Karpas-422 (cell line): ENCODE results near the gene RCBTB2. TPM values are rescaled to one million over a fixed set of nuclear protein-coding genes. Genes with fewer than 3 reads are reported as not detected.

Experiments
- DNase-seq: peaks from one replicate; pipeline ENCODE4 v3.0.0-alpha.2; 2015
- H2AFZ ChIP-seq: fragments of 200-600 bp; sonication (generic); 2 replicates; pipeline ENCODE4 v1.6.1; 2014; ENCODE audit warnings: antibody characterized with exemption, low read length, mixed read lengths
- H3K27ac ChIP-seq: fragments of 200-600 bp; sonication (generic); 2 replicates; pipeline ENCODE4 v1.5.1; 2014; ENCODE audit warnings: mild to moderate bottlenecking, low read length, moderate library complexity
- H3K27me3 ChIP-seq: fragments of 200-600 bp; sonication (generic); 2 replicates; pipeline ENCODE4 v1.6.1; 2014; ENCODE audit warnings: low read length, mixed read lengths
- H3K36me3 ChIP-seq: fragments of 200-600 bp; sonication (generic); 2 replicates; pipeline ENCODE4 v1.6.1; 2014; ENCODE audit warnings: low read length, mixed read lengths; ENCODE audit not compliant: insufficient read depth
- H3K4me1 ChIP-seq: fragments of 200-600 bp; sonication (generic); 2 replicates; pipeline ENCODE4 v1.6.1; 2014; ENCODE audit warnings: mild to moderate bottlenecking, low read length, mixed read lengths
- H3K4me2 ChIP-seq: fragments of 200-600 bp; sonication (generic); 2 replicates; pipeline ENCODE4 v1.6.1; 2014; ENCODE audit warnings: low read length, low read depth, mild to moderate bottlenecking; ENCODE audit not compliant: poor library complexity, severe bottlenecking
- H3K4me3 ChIP-seq: fragments of 200-600 bp; sonication (generic); 2 replicates; pipeline ENCODE4 v1.5.1; 2014; ENCODE audit warnings: mild to moderate bottlenecking, antibody characterized with exemption, low read length, mixed read lengths
- H3K79me2 ChIP-seq: fragments of 200-600 bp; sonication (generic); 2 replicates; pipeline ENCODE4 v1.6.1; 2014; ENCODE audit warnings: mild to moderate bottlenecking, low read length, mixed read lengths
- H3K9ac ChIP-seq: fragments of 200-600 bp; sonication (generic); 2 replicates; pipeline ENCODE4 v1.6.0; 2014; ENCODE audit warnings: low read length
- H3K9me2 ChIP-seq: fragments of 200-600 bp; sonication (generic), shearing (Covaris generic); replicated peaks from 2 replicates; pipeline ENCODE4 v1.6.0; 2014; ENCODE audit warnings: mild to moderate bottlenecking, low read length, moderate library complexity; ENCODE audit not compliant: insufficient read depth
- H3K9me3 ChIP-seq: fragments of 300-700, 200-600 bp; sonication (generic); 2 replicates; pipeline ENCODE4 v1.6.1; 2014; ENCODE audit warnings: low read length, mixed read lengths
- H4K20me1 ChIP-seq: fragments of 200-600 bp; sonication (generic); 2 replicates; pipeline ENCODE4 v1.6.1; 2014; ENCODE audit warnings: mild to moderate bottlenecking, antibody characterized with exemption, low read length, low read depth; ENCODE audit not compliant: insufficient read depth
- total RNA-seq: library from RNA; depleted of rRNA; stranded (reverse); fragments of >200 nt; shearing (Covaris generic); gene quantifications from 2 replicates; pipeline ENCODE4 v1.2.3, GENCODE V29; 2014; ENCODE audit warnings: low replicate concordance

RCBTB2 gene
- total RNA-seq, 1 experiment from 2014 or later: 25.6 TPM

GRCh38 chr13:48559638-48560320, 26.9 kb upstream of the RCBTB2 start:
- no peak overlapping the region for H3K4me3 ChIP-seq
- peaks cover 4% of the 10 kb centered on the region; the same call in 1 of the 2 replicates for H3K36me3 ChIP-seq
- H3K79me2 ChIP-seq: no peaks in the 10 kb centered on the region
- no peaks in the 10 kb centered on the region for H4K20me1 ChIP-seq
- H3K4me1 ChIP-seq: peaks cover 37% of the 10 kb centered on the region
- H3K4me2 ChIP-seq: no peak overlapping the region
- H3K9me3 ChIP-seq: peaks cover 8% of the 10 kb centered on the region; the same call in 1 of the 2 replicates
- H3K27ac ChIP-seq: no peak overlapping the region
- no peak overlapping the region for H3K9ac ChIP-seq
- no peaks in the 10 kb centered on the region for H3K27me3 ChIP-seq
- no peak for DNase-seq
- peak overlapping the region; percentile 20; the same call in 1 of the 2 replicates for H2AFZ ChIP-seq
- no peaks in the 10 kb centered on the region for H3K9me2 ChIP-seq

GRCh38 chr13:48556817-48557216, 23.9 kb upstream of the RCBTB2 start:
- H3K27ac ChIP-seq: no peak overlapping the region
- no peak overlapping the region for H3K4me3 ChIP-seq
- H3K79me2 ChIP-seq: no peaks in the 10 kb centered on the region
- no peak overlapping the region for H2AFZ ChIP-seq
- H3K9me3 ChIP-seq: peaks cover 12% of the 10 kb centered on the region
- H3K27me3 ChIP-seq: no peaks in the 10 kb centered on the region
- H3K9me2 ChIP-seq: no peaks in the 10 kb centered on the region
- DNase-seq: no peak
- H3K9ac ChIP-seq: no peak overlapping the region
- peaks cover 8% of the 10 kb centered on the region for H3K4me1 ChIP-seq
- no peak overlapping the region for H3K4me2 ChIP-seq
- H4K20me1 ChIP-seq: no peaks in the 10 kb centered on the region
- peaks cover 4% of the 10 kb centered on the region; the same call in 1 of the 2 replicates for H3K36me3 ChIP-seq

- Histone ChIP-seq H3K4me3 (no peak overlapping the region), H3K9me3 (peaks cover 12% of the 10 kb centered on the region), H3K4me2 (no peak overlapping the region), H3K9me2 (no peaks in the 10 kb centered on the region), H2AFZ (no peak overlapping the region), H3K27ac (no peak overlapping the region), H3K79me2 (no peaks in the 10 kb centered on the region), H3K36me3 (peaks cover 4% of the 10 kb centered on the region; the same call in 1 of the 2 replicates), H3K27me3 (no peaks in the 10 kb centered on the region), H3K9ac (no peak overlapping the region), H4K20me1 (no peaks in the 10 kb centered on the region), H3K4me1 (no peaks in the 10 kb centered on the region)
- DNase-seq: no peak
Measured at GRCh38 chr13:48555441-48555840, 22.6 kb upstream of the RCBTB2 start.

GRCh38 chr13:48551329-48551728, 18.4 kb upstream of the RCBTB2 start:
- Histone ChIP-seq H3K27ac (no peak overlapping the region), H3K9ac (no peak overlapping the region), H2AFZ (no peak overlapping the region), H3K36me3 (peaks cover 4% of the 10 kb centered on the region; the same call in 1 of the 2 replicates), H4K20me1 (no peaks in the 10 kb centered on the region), H3K9me2 (no peaks in the 10 kb centered on the region), H3K4me3 (no peak overlapping the region), H3K9me3 (peaks cover 12% of the 10 kb centered on the region), H3K4me1 (peaks cover 3% of the 10 kb centered on the region; the same call in 1 of the 2 replicates), H3K4me2 (no peak overlapping the region), H3K27me3 (no peaks in the 10 kb centered on the region), H3K79me2 (no peaks in the 10 kb centered on the region)
- DNase-seq: no peak

GRCh38 chr13:48549658-48550057, 16.8 kb upstream of the RCBTB2 start:
- H3K4me2 ChIP-seq: no peak overlapping the region
- H3K27me3 ChIP-seq: no peaks in the 10 kb centered on the region
- no peaks in the 10 kb centered on the region for H3K9me2 ChIP-seq
- H4K20me1 ChIP-seq: no peaks in the 10 kb centered on the region
- no peak overlapping the region for H2AFZ ChIP-seq
- no peak overlapping the region for H3K27ac ChIP-seq
- H3K4me3 ChIP-seq: no peak overlapping the region
- peaks cover 18% of the 10 kb centered on the region for H3K4me1 ChIP-seq
- H3K9me3 ChIP-seq: peaks cover 4% of the 10 kb centered on the region
- DNase-seq: no peak
- H3K36me3 ChIP-seq: no peaks in the 10 kb centered on the region; the same call in 1 of the 2 replicates
- no peaks in the 10 kb centered on the region for H3K79me2 ChIP-seq
- H3K9ac ChIP-seq: no peak overlapping the region

GRCh38 chr13:48547663-48548092, 14.8 kb upstream of the RCBTB2 start:
- Histone ChIP-seq H4K20me1 (no peaks in the 10 kb centered on the region), H3K79me2 (no peaks in the 10 kb centered on the region), H3K4me3 (no peak overlapping the region), H3K9me2 (no peaks in the 10 kb centered on the region), H3K4me2 (no peak overlapping the region), H2AFZ (no peak overlapping the region), H3K27me3 (no peaks in the 10 kb centered on the region), H3K4me1 (peaks cover 24% of the 10 kb centered on the region), H3K36me3 (no peaks in the 10 kb centered on the region; the same call in 1 of the 2 replicates), H3K27ac (no peak overlapping the region), H3K9me3 (no peaks in the 10 kb centered on the region; the same call in 1 of the 2 replicates), H3K9ac (no peak overlapping the region)
- DNase-seq: no peak

- H3K9me2 ChIP-seq: no peaks in the 10 kb centered on the region
- H3K4me1 ChIP-seq: peaks cover 34% of the 10 kb centered on the region
- no peak overlapping the region for H3K4me3 ChIP-seq
- H3K9me3 ChIP-seq: no peaks in the 10 kb centered on the region
- H3K27me3 ChIP-seq: no peaks in the 10 kb centered on the region
- peak overlapping the region; percentile 20 for H3K4me2 ChIP-seq
- no peak overlapping the region for H2AFZ ChIP-seq
- no peaks in the 10 kb centered on the region for H3K36me3 ChIP-seq
- H3K79me2 ChIP-seq: no peaks in the 10 kb centered on the region
- no peak overlapping the region for H3K9ac ChIP-seq
- peak; percentile 61 for DNase-seq
- H3K27ac ChIP-seq: no peak overlapping the region
- H4K20me1 ChIP-seq: no peaks in the 10 kb centered on the region
Measured at GRCh38 chr13:48545608-48546007, 12.7 kb upstream of the RCBTB2 start.

- DNase-seq: peak; percentile 71
- no peaks in the 10 kb centered on the region for H3K27me3 ChIP-seq
- H3K9ac ChIP-seq: peak overlapping the region; percentile 46
Measured at GRCh38 chr13:48542581-48543341, 9.9 kb upstream of the RCBTB2 start.

More at GRCh38 chr13:48542581-48543341, 9.9 kb upstream of the RCBTB2 start:
- Histone ChIP-seq H3K9me3 (no peaks in the 10 kb centered on the region), H2AFZ (peak overlapping the region; percentile 66), H3K79me2 (no peaks in the 10 kb centered on the region), H3K27ac (no peak overlapping the region), H3K4me3 (peak overlapping the region; percentile 38; the same call in 1 of the 2 replicates), H3K9me2 (no peaks in the 10 kb centered on the region), H3K4me2 (peak overlapping the region; percentile 57), H3K4me1 (peaks cover 34% of the 10 kb centered on the region), H3K36me3 (no peaks in the 10 kb centered on the region), H4K20me1 (no peaks in the 10 kb centered on the region)
